Measurements from ENCODE around the gene AK5.
A peak's percentile ranks its signal among the peaks of the same experiment; 100 is the strongest.

AK5 gene

DNA sequence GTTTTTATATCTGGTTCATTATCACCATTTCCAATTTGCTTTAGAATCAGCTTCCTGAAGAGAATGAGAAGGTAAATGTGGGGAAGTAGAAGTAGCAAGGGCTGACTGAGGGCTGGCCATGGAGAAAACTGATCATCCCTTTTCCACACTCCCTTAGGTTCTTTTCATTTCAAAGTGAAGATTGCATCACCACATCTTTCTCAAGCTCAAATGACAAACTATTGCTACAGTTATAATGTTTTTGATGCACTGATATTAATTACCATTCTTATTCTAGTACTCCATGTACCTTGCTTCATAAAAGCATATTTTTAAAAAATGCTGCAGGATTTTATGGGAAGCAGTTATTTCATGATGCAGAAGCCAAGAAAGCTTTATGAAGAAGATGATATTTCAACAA, 7.9 kb upstream of the AK5 start:
- H3K4me3 ChIP-seq (ENCODE audit: low read depth, low read length) = no peak overlapping the region
- peak; percentile 37 for DNase-seq (ENCODE audit: low read depth)

DNA sequence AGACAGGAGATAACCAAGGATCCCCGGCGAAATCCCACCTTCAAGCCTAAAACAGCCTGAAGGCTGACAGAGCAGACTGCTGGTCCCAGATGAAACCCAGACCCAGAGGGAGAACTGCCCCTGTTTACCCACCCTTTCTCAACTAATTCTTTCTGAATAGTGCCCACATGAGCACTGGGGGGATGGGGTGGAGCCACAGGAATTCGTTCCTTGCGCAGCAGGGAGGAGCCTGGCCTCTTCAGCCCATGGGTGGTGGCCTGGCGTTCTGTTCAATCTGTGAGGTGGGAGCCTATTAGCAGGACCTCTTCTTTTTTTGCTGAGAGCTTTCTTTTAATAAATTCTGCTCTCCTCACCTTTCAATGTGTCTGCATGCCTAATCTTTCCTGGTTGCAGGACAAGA, 6.6 kb upstream of the AK5 start:
- H3K4me3 ChIP-seq (ENCODE audit: low read depth, low read length) = no peak overlapping the region
- no peak for DNase-seq (ENCODE audit: low read depth)
- TF ChIP-seq, protein P1, sequence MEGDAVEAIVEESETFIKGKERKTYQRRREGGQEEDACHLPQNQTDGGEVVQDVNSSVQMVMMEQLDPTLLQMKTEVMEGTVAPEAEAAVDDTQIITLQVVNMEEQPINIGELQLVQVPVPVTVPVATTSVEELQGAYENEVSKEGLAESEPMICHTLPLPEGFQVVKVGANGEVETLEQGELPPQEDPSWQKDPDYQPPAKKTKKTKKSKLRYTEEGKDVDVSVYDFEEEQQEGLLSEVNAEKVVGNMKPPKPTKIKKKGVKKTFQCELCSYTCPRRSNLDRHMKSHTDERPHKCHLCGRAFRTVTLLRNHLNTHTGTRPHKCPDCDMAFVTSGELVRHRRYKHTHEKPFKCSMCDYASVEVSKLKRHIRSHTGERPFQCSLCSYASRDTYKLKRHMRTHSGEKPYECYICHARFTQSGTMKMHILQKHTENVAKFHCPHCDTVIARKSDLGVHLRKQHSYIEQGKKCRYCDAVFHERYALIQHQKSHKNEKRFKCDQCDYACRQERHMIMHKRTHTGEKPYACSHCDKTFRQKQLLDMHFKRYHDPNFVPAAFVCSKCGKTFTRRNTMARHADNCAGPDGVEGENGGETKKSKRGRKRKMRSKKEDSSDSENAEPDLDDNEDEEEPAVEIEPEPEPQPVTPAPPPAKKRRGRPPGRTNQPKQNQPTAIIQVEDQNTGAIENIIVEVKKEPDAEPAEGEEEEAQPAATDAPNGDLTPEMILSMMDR (conservative IDR thresholded peaks at IDR 0.05; ENCODE audit: low read depth, low read length) = no peak

More for the DNA sequence above, 7.9 kb upstream of the AK5 start:
- TF ChIP-seq, protein P1 (conservative IDR thresholded peaks at IDR 0.05; ENCODE audit: low read depth, low read length) = no peak

DNA sequence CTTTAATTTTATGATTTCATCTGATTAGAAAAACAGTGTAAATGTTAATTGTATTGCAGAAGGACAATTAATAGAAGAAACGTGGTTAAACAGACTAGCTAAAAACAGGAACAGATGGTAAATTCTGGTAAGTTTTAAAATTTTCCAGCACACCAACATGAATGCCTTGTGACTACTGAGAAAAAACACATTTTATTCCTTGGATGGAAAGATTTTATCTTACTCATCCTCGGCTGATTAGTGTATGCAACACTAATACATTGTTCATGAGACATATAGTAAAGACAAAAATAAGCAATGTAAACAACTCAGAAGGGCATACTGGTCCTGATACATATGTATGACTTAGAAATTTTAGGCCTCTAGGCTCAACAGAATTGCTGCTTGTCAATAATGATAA, 4.9 kb upstream of the AK5 start:
- no peak for DNase-seq (ENCODE audit: low read depth)
- H3K4me3 ChIP-seq (ENCODE audit: low read depth, low read length) = no peak overlapping the region
- TF ChIP-seq, protein P1 (conservative IDR thresholded peaks at IDR 0.05; ENCODE audit: low read depth, low read length) = no peak

DNA sequence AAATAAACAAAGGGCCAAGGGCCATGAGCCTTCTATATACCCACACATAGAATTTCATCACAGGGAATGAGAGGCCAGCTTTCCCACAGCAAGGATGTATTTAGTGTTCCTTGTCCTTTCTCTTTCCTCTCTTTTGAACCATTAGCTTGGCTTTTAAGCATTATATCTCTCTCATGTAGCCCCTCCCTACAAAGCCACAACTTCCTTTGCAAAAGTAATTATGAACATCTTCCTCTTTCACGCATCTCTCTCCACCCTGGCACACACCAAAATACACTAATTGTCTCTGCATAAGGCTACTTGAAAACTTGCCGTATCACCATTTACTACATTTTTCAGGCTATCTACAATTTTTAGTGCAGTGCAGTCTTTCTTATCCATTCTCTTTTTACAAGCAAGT, 1.9 kb upstream of the AK5 start:
- TF ChIP-seq, protein P1 (conservative IDR thresholded peaks at IDR 0.05; ENCODE audit: low read depth, low read length) = no peak
- no peak overlapping the region for H3K4me3 ChIP-seq (ENCODE audit: low read depth, low read length)
- DNase-seq (ENCODE audit: low read depth) = no peak

DNA sequence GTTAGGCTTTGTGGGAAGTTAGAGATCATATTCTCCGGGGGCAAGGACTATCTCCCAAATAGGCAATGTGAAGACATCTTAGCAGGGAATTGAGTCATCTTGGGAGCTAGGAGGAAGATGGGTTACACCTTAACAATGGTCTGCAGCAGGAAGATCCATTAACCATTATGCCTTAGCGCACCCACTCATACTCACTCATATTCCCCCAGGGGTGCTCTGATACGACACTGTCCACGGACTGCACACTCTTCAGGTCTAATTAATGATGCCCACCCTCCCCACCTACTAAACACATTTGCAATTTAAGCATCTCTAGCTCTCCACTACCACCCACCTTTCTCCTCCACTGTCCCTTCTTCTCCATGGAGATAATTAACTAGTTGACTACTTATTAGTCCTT, 857 bp upstream of the AK5 start:
- H3K4me3 ChIP-seq (ENCODE audit: low read depth, low read length) = no peak overlapping the region
- TF ChIP-seq, protein P1 (conservative IDR thresholded peaks at IDR 0.05; ENCODE audit: low read depth, low read length) = no peak
- DNase-seq (ENCODE audit: low read depth) = no peak

DNA sequence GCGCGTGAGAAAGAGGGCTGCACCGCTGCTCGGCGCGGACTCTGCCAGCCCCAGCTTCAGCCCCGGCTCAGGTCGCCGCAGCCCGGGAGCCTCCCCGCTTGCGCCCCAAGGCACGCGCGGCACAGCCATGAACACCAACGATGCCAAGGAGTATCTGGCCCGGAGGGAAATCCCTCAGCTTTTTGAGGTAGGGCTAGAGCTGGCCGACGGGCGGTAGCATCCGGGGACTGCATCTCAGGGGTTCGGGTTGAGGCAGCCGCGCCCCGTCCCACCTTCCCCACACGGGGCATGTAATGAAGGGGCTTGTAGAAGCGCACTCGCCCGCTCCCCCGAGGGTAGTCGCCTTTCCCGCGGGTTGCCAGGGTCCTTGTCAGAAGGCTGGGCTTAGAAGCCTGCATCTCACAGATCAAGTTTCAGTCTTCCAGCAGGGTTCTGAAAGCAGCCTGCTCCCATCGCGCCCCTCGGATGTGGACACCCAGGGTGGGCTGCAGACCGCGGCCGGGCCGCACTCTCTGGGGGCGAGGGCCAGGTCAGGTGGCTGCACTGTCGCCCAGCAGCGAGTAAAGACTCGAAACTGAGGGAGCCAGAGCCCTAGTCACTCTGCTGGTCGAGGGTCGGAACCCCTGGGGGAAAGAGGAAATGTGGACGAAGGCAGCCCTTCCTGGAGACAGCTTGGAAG, 507 bp downstream of the AK5 start:
- TF ChIP-seq, protein P1 (conservative IDR thresholded peaks at IDR 0.05; ENCODE audit: low read depth, low read length) = no peak
- peak overlapping the region; percentile 64 for H3K4me3 ChIP-seq (ENCODE audit: low read depth, low read length)
- peak; percentile 19 for DNase-seq (ENCODE audit: low read depth)

DNA sequence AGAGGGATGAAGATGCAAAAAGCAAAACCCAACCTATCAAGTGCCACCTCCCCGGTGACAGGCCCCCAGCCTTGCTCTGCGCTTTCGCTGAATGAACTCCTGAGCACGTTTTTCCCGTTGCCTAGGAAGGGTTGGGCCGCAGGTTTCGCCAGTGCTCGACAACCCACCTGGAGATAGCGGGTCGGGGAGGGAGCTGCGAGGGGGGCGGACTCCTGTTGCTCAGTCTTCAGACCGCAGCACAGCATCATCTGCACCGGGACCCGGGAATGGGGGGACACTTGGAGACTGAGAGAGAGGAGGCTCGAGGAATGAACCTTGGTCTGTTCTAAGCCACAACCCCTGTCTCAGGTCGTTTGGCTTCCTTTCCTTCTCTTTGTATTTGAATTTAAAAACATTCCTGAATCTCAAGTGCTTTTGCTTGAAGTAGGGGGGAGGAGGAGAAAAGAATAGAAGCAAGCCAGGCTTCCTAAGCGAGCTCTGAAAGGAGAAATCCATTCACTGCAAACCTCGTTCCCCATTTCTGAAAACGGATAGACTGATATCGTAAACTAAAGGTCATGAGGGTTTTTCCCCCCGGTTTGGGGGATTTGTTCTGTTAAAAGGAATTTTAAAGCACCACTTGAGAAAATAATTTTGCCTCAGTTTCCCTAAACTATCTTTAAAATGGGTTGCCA, 1.2 kb downstream of the AK5 start:
- DNase-seq (ENCODE audit: low read depth) = no peak
- TF ChIP-seq, protein P1 (conservative IDR thresholded peaks at IDR 0.05; ENCODE audit: low read depth, low read length) = no peak
- H3K4me3 ChIP-seq (ENCODE audit: low read depth, low read length) = peak overlapping the region; percentile 64
